Fibroblast of lung (primary cell): ENCODE data around the gene CCNO. TPM values are rescaled to one million over a fixed set of nuclear protein-coding genes. Genes with fewer than 3 reads are reported as not detected.

Source experiments
- DNase-seq, 2 donors: peaks; one replicate each; pipeline versions ENCODE4 v3.0.0 to v3.0.0-alpha.2; 2010; ENCODE audit warnings: low read depth in 2 of 2
- H2AFZ ChIP-seq: 2 replicates; pipeline ENCODE4 v1.5.1; 2012; ENCODE audit warnings: low read length, control low read depth, inconsistent platforms
- H3K27ac ChIP-seq: 2 replicates; pipeline ENCODE4 v1.5.1; 2011; ENCODE audit warnings: low read length, control low read depth; ENCODE audit not compliant: insufficient read depth
- H3K27me3 ChIP-seq: 2 replicates; pipeline ENCODE4 v1.5.1; 2011; ENCODE audit warnings: mild to moderate bottlenecking, low read length; ENCODE audit not compliant: control insufficient read depth, insufficient read depth
- H3K36me3 ChIP-seq: 2 replicates; pipeline ENCODE4 v1.5.1; 2011; ENCODE audit warnings: low read length; ENCODE audit not compliant: control insufficient read depth, insufficient read depth
- H3K4me1 ChIP-seq: 2 replicates; pipeline ENCODE4 v1.5.1; 2011; ENCODE audit warnings: low read length; ENCODE audit not compliant: control insufficient read depth, insufficient read depth; ENCODE audit errors: extremely low read depth
- H3K4me2 ChIP-seq: 2 replicates; pipeline ENCODE4 v1.5.1; 2011; ENCODE audit warnings: low read length, control low read depth; ENCODE audit not compliant: insufficient read depth; ENCODE audit errors: extremely low read depth
- H3K4me3 ChIP-seq, 4 experiments: fragments of 200-600 bp in 1 of 4; sonication (generic) in 1 of 4; replicated peaks in 1 of 4; 2 replicates each; pipeline ENCODE4 v1.5.1; 2011 to 2016; ENCODE audit warnings: low read length in 4 of 4, low read depth in 3 of 4, mild to moderate bottlenecking in 3 of 4, control low read depth in 2 of 4, inconsistent platforms in 1 of 4, mixed read lengths in 1 of 4; ENCODE audit not compliant: insufficient read depth in 1 of 4; ENCODE audit errors: control extremely low read depth in 1 of 4
- H3K79me2 ChIP-seq: 2 replicates; pipeline ENCODE4 v1.5.1; 2012; ENCODE audit warnings: mild to moderate bottlenecking, low read length, inconsistent platforms; ENCODE audit not compliant: control insufficient read depth, insufficient read depth
- H3K9ac ChIP-seq: 2 replicates; pipeline ENCODE4 v1.5.1; 2011; ENCODE audit warnings: mild to moderate bottlenecking, low read length, control low read depth; ENCODE audit not compliant: insufficient read depth
- H3K9me3 ChIP-seq: 2 replicates; pipeline ENCODE4 v1.5.1; 2012; ENCODE audit warnings: low read depth, low read length; ENCODE audit not compliant: control insufficient read depth, insufficient read depth
- H4K20me1 ChIP-seq: 2 replicates; pipeline ENCODE4 v1.5.1; 2011; ENCODE audit warnings: low read length; ENCODE audit not compliant: control insufficient read depth, insufficient read depth; ENCODE audit errors: extremely low read depth
- EZH2 ChIP-seq: IDR thresholded peaks from 2 replicates; pipeline ENCODE4 v1.5.1; 2012; ENCODE audit warnings: low read length, control low read depth, mild to moderate bottlenecking; ENCODE audit errors: missing control alignments
- polyA plus RNA-seq, 2 donors: library from polyadenylated mRNA; depleted of rRNA in 1 of 2; stranded (reverse) in 1 of 2; unstranded in 1 of 2; fragments of >200 nt; gene quantifications; 2 replicates each; pipeline ENCODE4 v1.2.1, GENCODE V29; 2011 to 2012; ENCODE audit warnings: missing spikeins in 1 of 2
- total RNA-seq: library from RNA; depleted of rRNA; stranded (reverse); fragments of >200 nt; gene quantifications from 2 replicates; pipeline ENCODE4 v1.2.1, GENCODE V29; 2014
- TF ChIP-seq, protein P1 (sequence below), 2 donors: IDR thresholded peaks in 1 of 2; conservative IDR thresholded peaks in 1 of 2; 1 replicate in 1 of 2; 2 replicates in 1 of 2; pipeline ENCODE4 v1.5.1; 2011 to 2012; ENCODE audit warnings: low read length in 2 of 2, control low read depth in 1 of 2, inconsistent platforms in 1 of 2, low read depth in 1 of 2, mild to moderate bottlenecking in 1 of 2

Gene CCNO
- total and polyA plus RNA-seq, 2 donors (not counting 1 experiment from before 2014, with no cell fraction given): 0.03 TPM; not detected in 1

DNA sequence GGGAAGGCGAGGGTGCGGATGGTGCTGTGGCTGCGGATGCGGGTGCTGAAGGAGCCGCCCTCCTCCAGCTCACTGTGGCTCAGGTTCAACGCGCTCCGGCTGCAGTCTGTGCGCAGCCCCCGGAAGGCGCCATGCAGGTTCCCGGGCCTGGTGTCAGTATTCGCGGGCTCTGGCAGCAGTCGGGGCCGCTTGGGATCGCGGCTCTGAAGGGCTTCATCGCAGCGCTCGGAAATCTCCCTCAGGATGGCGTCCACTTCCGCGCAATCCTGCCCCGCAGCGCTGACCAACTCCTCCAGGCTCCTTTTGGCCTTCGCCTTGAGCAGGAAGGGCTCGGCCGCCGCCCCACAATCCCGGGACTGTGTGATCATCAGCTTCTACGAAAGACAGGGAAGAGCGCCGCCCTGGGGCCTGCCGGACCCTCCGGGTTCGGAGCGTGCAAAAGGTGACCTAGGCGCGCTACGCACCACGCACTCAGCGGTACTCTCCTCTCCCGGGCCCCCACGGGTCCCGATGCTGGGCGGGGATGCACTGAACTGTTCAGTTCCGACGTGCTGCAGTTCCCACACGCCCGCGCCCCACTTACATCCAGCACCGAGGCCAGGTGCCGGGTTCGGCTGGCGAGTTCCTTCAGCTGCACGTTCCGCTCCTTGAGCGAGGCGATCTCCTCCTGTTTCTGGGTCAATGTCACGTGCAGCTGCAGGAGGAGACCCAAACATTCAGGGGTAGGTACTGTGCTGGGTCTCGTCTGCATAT is 12.8 kb downstream of the CCNO start:
- Histone ChIP-seq H3K9ac (no peak overlapping the region), H3K79me2 (no peaks in the 10 kb centered on the region), H4K20me1 (no peaks in the 10 kb centered on the region), H3K4me3 (peak overlapping the region; percentile 4 to 32 (median 15)), H3K36me3 (no peaks in the 10 kb centered on the region), H3K27me3 (peaks cover 66% of the 10 kb centered on the region), H3K4me2 (peak overlapping the region; percentile 71), H2AFZ (no peak overlapping the region), H3K9me3 (no peaks in the 10 kb centered on the region), H3K4me1 (peaks cover 2% of the 10 kb centered on the region), H3K27ac (no peak overlapping the region)
- DNase-seq: peak in 1 of 2 donors; percentile 8
- peak; percentile 92 for TF ChIP-seq EZH2
- TF ChIP-seq, protein P1, sequence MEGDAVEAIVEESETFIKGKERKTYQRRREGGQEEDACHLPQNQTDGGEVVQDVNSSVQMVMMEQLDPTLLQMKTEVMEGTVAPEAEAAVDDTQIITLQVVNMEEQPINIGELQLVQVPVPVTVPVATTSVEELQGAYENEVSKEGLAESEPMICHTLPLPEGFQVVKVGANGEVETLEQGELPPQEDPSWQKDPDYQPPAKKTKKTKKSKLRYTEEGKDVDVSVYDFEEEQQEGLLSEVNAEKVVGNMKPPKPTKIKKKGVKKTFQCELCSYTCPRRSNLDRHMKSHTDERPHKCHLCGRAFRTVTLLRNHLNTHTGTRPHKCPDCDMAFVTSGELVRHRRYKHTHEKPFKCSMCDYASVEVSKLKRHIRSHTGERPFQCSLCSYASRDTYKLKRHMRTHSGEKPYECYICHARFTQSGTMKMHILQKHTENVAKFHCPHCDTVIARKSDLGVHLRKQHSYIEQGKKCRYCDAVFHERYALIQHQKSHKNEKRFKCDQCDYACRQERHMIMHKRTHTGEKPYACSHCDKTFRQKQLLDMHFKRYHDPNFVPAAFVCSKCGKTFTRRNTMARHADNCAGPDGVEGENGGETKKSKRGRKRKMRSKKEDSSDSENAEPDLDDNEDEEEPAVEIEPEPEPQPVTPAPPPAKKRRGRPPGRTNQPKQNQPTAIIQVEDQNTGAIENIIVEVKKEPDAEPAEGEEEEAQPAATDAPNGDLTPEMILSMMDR (conservative IDR thresholded peaks at IDR 0.05 in 1 of 2, IDR thresholded peaks at IDR 0.05 in 1 of 2; ENCODE audit: low read depth in 1 of 2, low read length in 2 of 2): no peak

- no peak overlapping the region for H2AFZ ChIP-seq
- no peak overlapping the region for H3K9ac ChIP-seq
- H3K27me3 ChIP-seq: peaks cover 58% of the 10 kb centered on the region
- no peak overlapping the region for H3K27ac ChIP-seq
- H3K79me2 ChIP-seq: no peaks in the 10 kb centered on the region
- no peaks in the 10 kb centered on the region for H3K9me3 ChIP-seq
- H4K20me1 ChIP-seq: no peaks in the 10 kb centered on the region
- no peak overlapping the region for H3K4me2 ChIP-seq
- no peaks in the 10 kb centered on the region for H3K36me3 ChIP-seq
- peaks cover 2% of the 10 kb centered on the region for H3K4me1 ChIP-seq
- H3K4me3 ChIP-seq: no peak overlapping the region
- DNase-seq: no peak
- TF ChIP-seq, protein P1 (conservative IDR thresholded peaks at IDR 0.05 in 1 of 2, IDR thresholded peaks at IDR 0.05 in 1 of 2; ENCODE audit: low read depth in 1 of 2, low read length in 2 of 2): no peak
- no peak for TF ChIP-seq EZH2
These were observed 13.6 kb downstream of the CCNO start for GRCh38 chr5:55219770-55220169.

- no peak overlapping the region for H3K4me2 ChIP-seq
- no peak overlapping the region for H3K4me3 ChIP-seq
- H3K9me3 ChIP-seq: no peaks in the 10 kb centered on the region
- TF ChIP-seq, protein P1 (conservative IDR thresholded peaks at IDR 0.05 in 1 of 2, IDR thresholded peaks at IDR 0.05 in 1 of 2; ENCODE audit: low read depth in 1 of 2, low read length in 2 of 2): no peak
- TF ChIP-seq EZH2: no peak
- H3K9ac ChIP-seq: no peak overlapping the region
- peaks cover 2% of the 10 kb centered on the region for H3K4me1 ChIP-seq
- no peaks in the 10 kb centered on the region for H3K79me2 ChIP-seq
- H3K36me3 ChIP-seq: no peaks in the 10 kb centered on the region
- DNase-seq: no peak
- no peaks in the 10 kb centered on the region for H4K20me1 ChIP-seq
- H3K27me3 ChIP-seq: peaks cover 50% of the 10 kb centered on the region
- no peak overlapping the region for H2AFZ ChIP-seq
- no peak overlapping the region for H3K27ac ChIP-seq
These were observed 14.4 kb downstream of the CCNO start for GRCh38 chr5:55218967-55219366.
